ENCODE measurements around the gene TBC1D8.

The TBC1D8 gene

GRCh38 chr2:101162561-101163330 is 11.6 kb upstream of the TBC1D8 start:
- DNase-seq (ENCODE audit: low read depth in 2 of 2, low spot score in 1 of 2), result no peak

GRCh38 chr2:101161658-101162057 is 10.5 kb upstream of the TBC1D8 start:
- DNase-seq (ENCODE audit: low read depth in 2 of 2, low spot score in 1 of 2), result no peak

GRCh38 chr2:101160454-101160853 is 9.3 kb upstream of the TBC1D8 start:
- DNase-seq (ENCODE audit: low read depth in 2 of 2, low spot score in 1 of 2), result no peak

- DNase-seq (ENCODE audit: low read depth in 2 of 2, low spot score in 1 of 2), result no peak
These were observed 8.3 kb upstream of the TBC1D8 start for GRCh38 chr2:101159526-101159925.

GRCh38 chr2:101157272-101157671 is 6.1 kb upstream of the TBC1D8 start:
- no peak for DNase-seq (ENCODE audit: low read depth in 2 of 2, low spot score in 1 of 2)

- no peak for DNase-seq (ENCODE audit: low read depth in 2 of 2, low spot score in 1 of 2)
These were observed 2.6 kb upstream of the TBC1D8 start for GRCh38 chr2:101153787-101154186.

GRCh38 chr2:101153077-101153707 is 2.0 kb upstream of the TBC1D8 start:
- no peak for DNase-seq (ENCODE audit: low read depth in 2 of 2, low spot score in 1 of 2)

GRCh38 chr2:101152272-101153076 is 1.3 kb upstream of the TBC1D8 start:
- DNase-seq (ENCODE audit: low read depth in 2 of 2, low spot score in 1 of 2), result no peak

- DNase-seq (ENCODE audit: low read depth in 2 of 2, low spot score in 1 of 2), result no peak
These were observed 683 bp upstream of the TBC1D8 start for GRCh38 chr2:101151859-101152271.

- DNase-seq (ENCODE audit: low read depth in 2 of 2, low spot score in 1 of 2), result no peak
These were observed 656 bp downstream of the TBC1D8 start for GRCh38 chr2:101150306-101151145.

- no peak for DNase-seq (ENCODE audit: low read depth in 2 of 2, low spot score in 1 of 2)
These were observed 1.7 kb downstream of the TBC1D8 start for GRCh38 chr2:101149241-101150192.

GRCh38 chr2:101148777-101149176 is 2.4 kb downstream of the TBC1D8 start:
- no peak for DNase-seq (ENCODE audit: low read depth in 2 of 2, low spot score in 1 of 2)

GRCh38 chr2:101147971-101148370 is 3.2 kb downstream of the TBC1D8 start:
- no peak for DNase-seq (ENCODE audit: low read depth in 2 of 2, low spot score in 1 of 2)

GRCh38 chr2:101147062-101147461 is 4.1 kb downstream of the TBC1D8 start:
- no peak for DNase-seq (ENCODE audit: low read depth in 2 of 2, low spot score in 1 of 2)

- no peak for DNase-seq (ENCODE audit: low read depth in 2 of 2, low spot score in 1 of 2)
These were observed 4.6 kb downstream of the TBC1D8 start for GRCh38 chr2:101146535-101146934.

GRCh38 chr2:101145406-101145805 is 5.8 kb downstream of the TBC1D8 start:
- no peak for DNase-seq (ENCODE audit: low read depth in 2 of 2, low spot score in 1 of 2)

GRCh38 chr2:101142163-101142562 is 9.0 kb downstream of the TBC1D8 start:
- no peak for DNase-seq (ENCODE audit: low read depth in 2 of 2, low spot score in 1 of 2)

- DNase-seq (ENCODE audit: low read depth in 2 of 2, low spot score in 1 of 2), result no peak
These were observed 10.1 kb downstream of the TBC1D8 start for GRCh38 chr2:101140978-101141655.

GRCh38 chr2:101140237-101140636 is 10.9 kb downstream of the TBC1D8 start:
- no peak for DNase-seq (ENCODE audit: low read depth in 2 of 2, low spot score in 1 of 2)

Data from stimulated activated CD8-positive, alpha-beta memory T cell treated with anti-CD3 and anti-CD28 coated beads, Interleukin-4, amount 100 ng/mL, for 4 hours (primary cell).